Suprapubic skin (tissue), 4 donors: ENCODE data around the gene CAD. TPM values are rescaled to one million over a fixed set of nuclear protein-coding genes. Genes with fewer than 3 reads are reported as not detected.

Experiments used
- DNase-seq, 2 donors: peaks; one replicate each; pipeline ENCODE4 v3.0.0-alpha.2; 2019; ENCODE audit warnings: low spot score in 2 of 2
- H3K27ac ChIP-seq: fragments of 200-600 bp; sonication (generic); one replicate; pipeline ENCODE4 v1.5.1; 2019
- H3K27me3 ChIP-seq: fragments of 200-600 bp; sonication (generic); one replicate; pipeline ENCODE4 v1.5.1; 2019
- H3K36me3 ChIP-seq: fragments of 200-600 bp; sonication (generic); one replicate; pipeline ENCODE4 v1.5.1; 2019
- H3K4me1 ChIP-seq: fragments of 200-600 bp; sonication (generic); one replicate; pipeline ENCODE4 v1.5.1; 2019
- H3K4me3 ChIP-seq: fragments of 200-600 bp; sonication (generic); one replicate; pipeline ENCODE4 v1.5.1; 2019; ENCODE audit warnings: mild to moderate bottlenecking
- H3K9me3 ChIP-seq: fragments of 200-600 bp; sonication (generic); one replicate; pipeline ENCODE4 v1.5.1; 2019
- EP300 ChIP-seq: sonication (generic); formaldehyde crosslinking; IDR thresholded peaks from one replicate; pipeline ENCODE4 v1.6.1; 2017; ENCODE audit warnings: antibody characterized with exemption
- POLR2A ChIP-seq, 2 donors: fragments of 450-650 bp; IDR thresholded peaks; one replicate each; pipeline ENCODE4 v1.6.1; 2017; ENCODE audit warnings: antibody characterized with exemption in 2 of 2, mild to moderate bottlenecking in 2 of 2, moderate library complexity in 2 of 2
- POLR2AphosphoS5 ChIP-seq, 3 donors: sonication (generic); formaldehyde crosslinking; IDR thresholded peaks; one replicate each; pipeline ENCODE4 v1.6.1; 2017; ENCODE audit warnings: antibody characterized with exemption in 3 of 3
- WGBS: methylation state at CpG from one replicate; pipeline ENCODE4 v1.1.5; 2018; 5-methylcytosine and 5-hydroxymethylcytosine counted together
- total RNA-seq, 4 donors: library from RNA; depleted of rRNA; stranded (reverse); fragments of >200 nt; gene quantifications; one replicate each; pipeline ENCODE4 v1.1.0, GENCODE V29; 2016
- TF ChIP-seq, protein P1 (sequence below), 2 donors: fragments of 200-600 bp in 1 of 2; fragments of 450-650 bp in 1 of 2; sonication (generic) in 1 of 2; IDR thresholded peaks; one replicate each; pipeline ENCODE4 v1.5.1; 2016 to 2019; ENCODE audit warnings: antibody characterized with exemption in 2 of 2, mild to moderate bottlenecking in 1 of 2, moderate library complexity in 1 of 2

The CAD gene
- total RNA-seq, 4 donors from 2014 or later, result 33.7 to 64.8 (median 42.1) TPM

- no peak overlapping the region for H3K27ac ChIP-seq
- 50% methylated on average over 8 of the region's 12 CpGs for WGBS
- H3K4me3 ChIP-seq, result no peak overlapping the region
- H3K36me3 ChIP-seq, result no peaks in the 10 kb centered on the region
- peaks cover 43% of the 10 kb centered on the region for H3K27me3 ChIP-seq
- no peaks in the 10 kb centered on the region for H3K9me3 ChIP-seq
- DNase-seq, result no peak
- TF ChIP-seq, protein P1, sequence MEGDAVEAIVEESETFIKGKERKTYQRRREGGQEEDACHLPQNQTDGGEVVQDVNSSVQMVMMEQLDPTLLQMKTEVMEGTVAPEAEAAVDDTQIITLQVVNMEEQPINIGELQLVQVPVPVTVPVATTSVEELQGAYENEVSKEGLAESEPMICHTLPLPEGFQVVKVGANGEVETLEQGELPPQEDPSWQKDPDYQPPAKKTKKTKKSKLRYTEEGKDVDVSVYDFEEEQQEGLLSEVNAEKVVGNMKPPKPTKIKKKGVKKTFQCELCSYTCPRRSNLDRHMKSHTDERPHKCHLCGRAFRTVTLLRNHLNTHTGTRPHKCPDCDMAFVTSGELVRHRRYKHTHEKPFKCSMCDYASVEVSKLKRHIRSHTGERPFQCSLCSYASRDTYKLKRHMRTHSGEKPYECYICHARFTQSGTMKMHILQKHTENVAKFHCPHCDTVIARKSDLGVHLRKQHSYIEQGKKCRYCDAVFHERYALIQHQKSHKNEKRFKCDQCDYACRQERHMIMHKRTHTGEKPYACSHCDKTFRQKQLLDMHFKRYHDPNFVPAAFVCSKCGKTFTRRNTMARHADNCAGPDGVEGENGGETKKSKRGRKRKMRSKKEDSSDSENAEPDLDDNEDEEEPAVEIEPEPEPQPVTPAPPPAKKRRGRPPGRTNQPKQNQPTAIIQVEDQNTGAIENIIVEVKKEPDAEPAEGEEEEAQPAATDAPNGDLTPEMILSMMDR (IDR thresholded peaks at IDR 0.05), result no peak
- no peak for TF ChIP-seq EP300
- no peak for TF ChIP-seq POLR2A (IDR thresholded peaks at IDR 0.05)
- no peak for TF ChIP-seq POLR2AphosphoS5 (IDR thresholded peaks at IDR 0.05)
- no peaks in the 10 kb centered on the region for H3K4me1 ChIP-seq
Observed at GRCh38 chr2:27249159-27249890, 32.2 kb downstream of the CAD start.

DNA sequence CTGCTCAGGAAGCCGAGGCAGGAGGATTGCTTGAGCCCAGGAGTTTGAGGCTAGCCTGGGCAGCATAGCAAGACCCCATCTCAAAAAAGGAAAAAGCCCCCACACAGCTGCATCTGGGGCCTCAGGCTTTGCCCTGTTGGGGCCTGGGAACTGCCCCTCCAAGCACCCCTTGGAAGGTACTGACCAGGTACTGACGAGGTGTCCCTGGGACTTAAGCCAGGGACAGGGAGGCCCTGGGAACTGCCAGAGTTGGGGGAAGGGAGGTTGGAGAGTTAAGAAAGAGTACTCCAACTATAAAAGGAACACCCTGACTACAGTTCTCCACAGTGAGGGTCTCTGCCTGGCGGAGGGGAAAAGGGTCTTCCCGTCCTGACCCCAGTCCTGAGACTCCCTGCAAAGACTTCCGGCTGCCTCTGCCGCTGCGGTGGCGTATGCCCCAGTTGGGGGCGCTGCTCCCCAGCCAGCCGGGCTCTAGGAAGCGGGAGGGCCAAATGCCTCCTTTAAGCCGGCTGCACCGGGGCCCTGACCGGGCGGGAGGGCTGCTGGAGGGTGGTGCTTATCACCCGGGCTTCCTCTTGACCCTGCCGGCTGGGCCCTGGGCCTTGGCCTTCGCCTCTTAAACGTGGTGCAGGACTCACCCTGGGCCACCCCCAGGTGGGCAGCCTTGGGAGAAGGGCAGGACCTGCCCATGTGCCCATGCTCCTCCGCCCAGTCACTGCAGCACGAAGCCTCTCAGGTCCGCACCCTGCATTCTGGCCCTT, 32.9 kb downstream of the CAD start:
- WGBS, result 30% methylated on average over 21 of the region's 22 CpGs
- no peak overlapping the region for H3K4me3 ChIP-seq
- DNase-seq, result no peak
- no peaks in the 10 kb centered on the region for H3K9me3 ChIP-seq
- H3K27me3 ChIP-seq, result peaks cover 43% of the 10 kb centered on the region
- no peaks in the 10 kb centered on the region for H3K4me1 ChIP-seq
- TF ChIP-seq EP300 (no peak), POLR2AphosphoS5 (IDR thresholded peaks at IDR 0.05) (no peak), POLR2A (IDR thresholded peaks at IDR 0.05) (no peak)
- TF ChIP-seq, protein P1 (IDR thresholded peaks at IDR 0.05), result peak in 1 of 2 donors; percentile 62
- no peak overlapping the region for H3K27ac ChIP-seq
- no peaks in the 10 kb centered on the region for H3K36me3 ChIP-seq

DNA sequence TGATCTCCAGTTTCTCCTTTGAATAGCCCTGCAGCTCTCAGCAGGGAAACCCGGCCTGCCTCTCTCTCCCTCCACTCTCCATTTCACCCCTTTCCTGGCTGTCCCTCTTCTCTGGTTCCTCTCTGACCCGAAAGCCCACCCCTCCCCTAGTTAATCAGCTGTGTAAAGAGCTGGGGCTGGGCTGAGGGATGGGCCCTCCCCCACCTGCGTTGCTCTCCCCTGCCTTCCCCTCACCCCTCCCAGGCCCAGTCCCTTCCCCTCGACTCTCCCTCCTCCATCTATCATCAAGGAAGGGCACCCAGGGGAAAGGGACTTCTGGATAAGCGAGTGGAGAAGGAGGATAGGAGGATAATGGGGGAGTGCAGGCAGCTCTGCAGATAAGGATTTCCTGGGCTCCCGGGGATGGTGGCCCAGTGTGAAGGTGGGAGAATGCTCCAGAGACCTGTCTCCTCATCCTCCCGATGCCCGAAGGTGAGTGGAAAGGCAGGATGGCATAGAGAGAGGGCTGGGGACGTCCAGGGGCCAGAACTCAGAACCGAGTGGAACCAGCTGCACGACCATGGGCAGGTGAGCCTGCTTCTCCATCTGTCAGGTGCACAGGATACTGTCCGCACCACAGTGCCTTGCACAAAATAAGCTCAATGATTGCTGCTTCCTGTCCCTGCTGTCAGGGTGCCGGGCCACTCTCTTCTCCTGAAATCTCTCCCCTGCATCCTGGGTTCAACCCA, 33.6 kb downstream of the CAD start:
- Histone ChIP-seq H3K36me3 (no peaks in the 10 kb centered on the region), H3K4me1 (no peaks in the 10 kb centered on the region), H3K27ac (no peak overlapping the region), H3K27me3 (peaks cover 43% of the 10 kb centered on the region), H3K4me3 (no peak overlapping the region), H3K9me3 (no peaks in the 10 kb centered on the region)
- no peak for TF ChIP-seq POLR2AphosphoS5 (IDR thresholded peaks at IDR 0.05)
- TF ChIP-seq EP300, result no peak
- no peak for TF ChIP-seq POLR2A (IDR thresholded peaks at IDR 0.05)
- TF ChIP-seq, protein P1 (IDR thresholded peaks at IDR 0.05), result no peak
- WGBS, result 59% methylated on average over 12 of the region's 13 CpGs
- DNase-seq, result no peak

- TF ChIP-seq POLR2A (IDR thresholded peaks at IDR 0.05) (no peak), POLR2AphosphoS5 (IDR thresholded peaks at IDR 0.05) (no peak), EP300 (no peak)
- TF ChIP-seq, protein P1 (IDR thresholded peaks at IDR 0.05), result no peak
- 86% methylated on average over 13 of the region's 13 CpGs for WGBS
- H3K27ac ChIP-seq, result no peak overlapping the region
- H3K9me3 ChIP-seq, result no peaks in the 10 kb centered on the region
- H3K36me3 ChIP-seq, result no peaks in the 10 kb centered on the region
- no peaks in the 10 kb centered on the region for H3K4me1 ChIP-seq
- no peak overlapping the region for H3K4me3 ChIP-seq
- no peak for DNase-seq
- peaks cover 52% of the 10 kb centered on the region for H3K27me3 ChIP-seq
Observed at GRCh38 chr2:27251766-27252165, 34.6 kb downstream of the CAD start.

DNA sequence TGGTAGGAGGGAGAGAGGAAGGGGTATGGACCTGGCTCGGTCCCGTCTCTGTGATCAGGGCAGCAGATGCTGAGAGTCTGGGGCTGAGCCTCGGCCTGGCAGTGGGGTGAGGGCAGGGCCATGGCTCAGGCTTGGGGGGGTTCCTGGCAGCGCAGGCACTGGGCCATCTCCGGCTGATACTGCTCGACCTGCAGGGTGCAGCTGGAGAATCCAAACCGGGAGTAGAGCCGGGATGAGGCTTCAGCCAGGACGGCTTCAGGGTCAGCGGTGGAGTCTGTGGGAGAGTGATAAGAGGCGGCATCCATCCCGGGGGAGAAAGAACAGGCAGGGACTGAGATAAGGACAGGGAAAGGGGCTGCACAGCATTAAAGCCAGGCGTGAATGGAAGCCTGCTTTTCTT, 38.0 kb downstream of the CAD start:
- H3K4me1 ChIP-seq, result no peaks in the 10 kb centered on the region
- H3K27ac ChIP-seq, result no peak overlapping the region
- H3K36me3 ChIP-seq, result no peaks in the 10 kb centered on the region
- 47% methylated on average over 13 of the region's 13 CpGs for WGBS
- H3K4me3 ChIP-seq, result no peak overlapping the region
- H3K27me3 ChIP-seq, result peaks cover 73% of the 10 kb centered on the region
- H3K9me3 ChIP-seq, result no peaks in the 10 kb centered on the region
- DNase-seq, result no peak
- no peak for TF ChIP-seq POLR2A (IDR thresholded peaks at IDR 0.05)
- no peak for TF ChIP-seq POLR2AphosphoS5 (IDR thresholded peaks at IDR 0.05)
- TF ChIP-seq, protein P1 (IDR thresholded peaks at IDR 0.05), result no peak
- no peak for TF ChIP-seq EP300
